ENCODE measurements around the gene PPP1R7.

The PPP1R7 gene

DNA sequence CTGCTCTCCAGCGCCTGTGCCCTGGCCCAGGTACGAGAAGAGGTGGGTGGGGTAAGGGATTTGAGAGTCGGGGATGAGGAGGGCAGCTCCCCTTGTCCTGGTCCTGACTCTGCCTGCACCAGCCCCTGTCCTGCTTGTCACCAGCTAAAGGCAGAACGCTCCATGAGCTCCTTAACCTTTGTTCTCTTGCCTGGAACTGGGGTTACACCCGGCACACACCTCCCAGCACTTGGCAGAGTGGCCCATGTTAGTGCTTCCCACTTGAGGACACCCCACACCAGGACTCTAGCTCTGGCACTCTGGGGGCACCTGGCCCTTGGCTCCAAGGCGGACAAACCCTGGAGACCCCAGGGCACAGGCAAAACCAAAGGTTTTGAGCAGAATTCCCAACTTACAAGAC lies 57.4 kb downstream of the PPP1R7 start:
- DNase-seq (ENCODE audit: low read depth in 1 of 2, low spot score in 1 of 2) = no peak

DNA sequence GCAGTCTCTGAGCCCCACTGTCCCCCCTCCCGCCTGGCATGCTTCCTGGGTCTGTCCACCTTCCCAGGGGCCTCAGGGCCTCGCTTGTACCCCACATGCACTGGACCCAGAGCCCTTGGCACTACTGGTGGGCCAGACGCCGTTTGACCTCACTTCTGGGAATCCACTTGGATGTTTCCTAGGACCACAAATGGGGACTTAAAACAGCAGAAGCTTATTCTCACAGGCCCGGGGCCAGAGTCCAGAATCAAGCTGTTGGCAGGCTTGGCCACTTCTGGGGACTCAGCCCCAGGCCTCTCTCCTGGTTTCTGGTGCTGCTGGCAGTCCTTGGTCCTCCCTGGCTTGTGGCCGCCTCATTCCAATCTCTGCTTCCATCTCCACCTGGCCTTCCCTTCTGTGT lies 57.8 kb downstream of the PPP1R7 start:
- DNase-seq (ENCODE audit: low read depth in 1 of 2, low spot score in 1 of 2) = no peak

DNA sequence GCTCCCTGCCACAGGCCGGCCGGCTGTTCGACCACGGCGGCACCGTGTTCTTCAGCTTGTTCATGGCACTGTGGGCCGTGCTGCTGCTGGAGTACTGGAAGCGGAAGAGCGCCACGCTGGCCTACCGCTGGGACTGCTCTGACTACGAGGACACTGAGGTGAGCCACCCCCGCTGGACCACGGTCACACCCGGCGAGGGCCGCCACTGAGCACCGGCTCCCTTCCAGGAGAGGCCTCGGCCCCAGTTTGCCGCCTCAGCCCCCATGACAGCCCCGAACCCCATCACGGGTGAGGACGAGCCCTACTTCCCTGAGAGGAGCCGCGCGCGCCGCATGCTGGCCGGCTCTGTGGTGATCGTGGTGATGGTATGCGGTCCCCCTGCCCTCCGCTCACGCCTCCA lies 59.0 kb downstream of the PPP1R7 start:
- no peak for DNase-seq (ENCODE audit: low read depth in 1 of 2, low spot score in 1 of 2)

DNA sequence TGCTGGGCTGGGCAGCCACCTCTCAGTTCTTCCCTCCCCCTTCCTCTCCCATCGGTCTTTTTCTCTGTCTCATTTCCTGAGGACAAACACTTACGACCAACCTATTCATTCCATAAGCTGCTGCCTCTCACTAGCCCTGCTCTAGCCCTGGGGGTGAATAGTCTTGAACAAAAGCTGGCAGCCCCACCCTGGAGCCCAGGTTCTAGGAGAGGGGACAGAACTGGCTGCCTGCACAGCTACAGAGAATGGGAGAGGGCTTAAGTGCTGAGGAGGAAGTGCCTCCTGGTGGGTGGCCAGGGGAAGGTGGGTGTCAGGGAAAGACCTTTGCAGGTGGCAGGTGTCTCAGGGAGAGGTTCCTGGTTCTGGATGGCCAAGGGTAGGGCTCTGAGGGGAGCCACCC lies 61.0 kb downstream of the PPP1R7 start:
- DNase-seq (ENCODE audit: low read depth in 1 of 2, low spot score in 1 of 2) = no peak

DNA sequence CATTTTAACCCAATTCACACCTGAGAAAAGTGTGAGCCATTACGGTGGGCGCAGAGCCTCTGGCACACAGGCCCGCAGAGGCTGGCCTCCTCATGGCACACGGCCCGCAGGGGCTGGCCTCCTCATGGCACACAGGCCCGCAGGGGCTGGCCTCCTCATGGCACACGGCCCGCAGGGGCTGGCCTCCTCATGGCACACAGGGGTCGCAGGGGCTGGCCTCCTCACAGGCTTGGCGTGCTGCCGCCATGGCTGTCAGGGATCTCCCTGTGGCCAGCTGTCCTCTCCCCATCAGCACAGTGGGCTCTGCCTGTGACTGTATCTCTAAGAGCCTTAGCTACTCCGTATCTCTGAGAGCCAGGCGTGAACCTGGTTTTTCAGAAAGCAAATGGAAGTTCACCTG lies 62.8 kb downstream of the PPP1R7 start:
- DNase-seq (ENCODE audit: low read depth in 1 of 2, low spot score in 1 of 2) = no peak

DNA sequence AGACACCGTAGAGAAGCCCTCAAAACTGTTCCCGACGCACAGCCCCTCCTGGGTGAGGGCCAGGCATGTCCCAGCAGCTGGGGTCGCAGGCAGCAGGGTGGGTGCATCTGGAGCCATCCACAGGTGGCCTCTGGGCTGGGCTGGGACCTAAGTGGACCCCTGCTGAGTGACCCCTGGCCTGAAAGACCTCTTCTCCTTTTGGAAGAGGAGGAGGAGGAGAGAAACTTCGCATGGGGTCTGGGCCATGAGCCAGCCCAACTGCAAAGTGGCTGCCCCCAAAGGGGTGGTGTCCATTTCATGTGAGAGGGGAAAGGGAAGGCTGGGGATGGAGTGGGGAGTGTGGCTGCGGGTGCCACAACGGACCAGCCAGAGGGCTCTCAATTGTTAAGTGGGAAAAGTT lies 63.3 kb downstream of the PPP1R7 start:
- DNase-seq (ENCODE audit: low read depth in 1 of 2, low spot score in 1 of 2) = no peak

DNA sequence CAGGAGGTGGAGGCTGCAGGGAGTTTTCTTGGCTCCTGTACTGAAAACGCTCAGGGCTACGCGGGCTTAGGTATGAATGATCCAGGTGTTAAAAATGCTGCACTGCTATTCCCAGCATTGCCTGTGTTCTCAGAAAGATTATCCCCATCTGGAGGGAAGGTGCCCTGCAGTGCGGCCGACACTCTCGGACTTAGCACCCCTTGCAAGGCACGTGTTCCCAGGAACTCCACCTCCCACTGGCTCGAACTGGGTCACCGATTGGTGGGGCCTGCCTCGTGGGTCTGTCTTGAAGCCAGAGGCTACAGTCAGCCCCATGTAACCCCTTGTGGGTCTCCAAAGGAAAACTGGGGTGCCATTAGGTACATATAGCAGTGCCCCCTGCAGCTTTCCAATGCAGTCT lies 63.9 kb downstream of the PPP1R7 start:
- no peak for DNase-seq (ENCODE audit: low read depth in 1 of 2, low spot score in 1 of 2)

DNA sequence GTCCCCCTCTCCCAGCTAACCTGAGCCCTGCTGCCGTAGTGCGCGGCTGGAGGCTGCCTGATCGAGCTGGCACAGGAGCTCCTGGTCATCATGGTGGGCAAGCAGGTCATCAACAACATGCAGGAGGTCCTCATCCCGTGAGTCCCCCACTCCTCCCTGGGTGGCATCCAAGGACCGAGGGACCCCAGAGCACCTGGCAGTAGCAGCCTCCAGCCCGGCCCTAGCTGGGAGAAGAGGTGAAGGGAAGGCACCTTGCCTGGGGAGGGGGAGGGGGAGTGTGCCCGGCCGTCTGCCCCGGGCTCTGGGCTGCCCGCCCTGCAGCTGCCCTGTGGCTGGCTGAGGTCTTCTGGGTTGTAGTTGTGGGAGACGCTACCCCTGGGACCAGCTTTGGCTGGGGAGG lies 64.5 kb downstream of the PPP1R7 start:
- no peak for DNase-seq (ENCODE audit: low read depth in 1 of 2, low spot score in 1 of 2)

DNA sequence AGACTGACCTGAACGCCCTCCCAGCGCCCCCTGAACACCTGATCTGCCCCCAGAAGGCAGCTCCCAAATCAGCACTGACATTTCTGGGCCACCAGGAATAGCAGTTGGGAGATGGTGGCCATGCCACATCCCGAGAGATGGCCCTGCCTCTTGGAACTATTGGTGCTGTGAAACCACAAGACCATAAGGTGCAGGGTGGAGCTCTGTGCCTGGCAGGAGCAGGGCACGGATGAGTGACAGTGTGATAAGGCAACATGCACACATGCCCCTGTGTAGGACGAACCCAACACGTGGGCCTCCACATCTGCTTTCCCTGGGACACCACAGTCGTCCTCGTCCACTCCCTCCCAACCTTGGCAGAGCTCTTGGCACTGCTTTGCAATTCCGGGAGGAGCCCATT lies 65.2 kb downstream of the PPP1R7 start:
- no peak for DNase-seq (ENCODE audit: low read depth in 1 of 2, low spot score in 1 of 2)

DNA sequence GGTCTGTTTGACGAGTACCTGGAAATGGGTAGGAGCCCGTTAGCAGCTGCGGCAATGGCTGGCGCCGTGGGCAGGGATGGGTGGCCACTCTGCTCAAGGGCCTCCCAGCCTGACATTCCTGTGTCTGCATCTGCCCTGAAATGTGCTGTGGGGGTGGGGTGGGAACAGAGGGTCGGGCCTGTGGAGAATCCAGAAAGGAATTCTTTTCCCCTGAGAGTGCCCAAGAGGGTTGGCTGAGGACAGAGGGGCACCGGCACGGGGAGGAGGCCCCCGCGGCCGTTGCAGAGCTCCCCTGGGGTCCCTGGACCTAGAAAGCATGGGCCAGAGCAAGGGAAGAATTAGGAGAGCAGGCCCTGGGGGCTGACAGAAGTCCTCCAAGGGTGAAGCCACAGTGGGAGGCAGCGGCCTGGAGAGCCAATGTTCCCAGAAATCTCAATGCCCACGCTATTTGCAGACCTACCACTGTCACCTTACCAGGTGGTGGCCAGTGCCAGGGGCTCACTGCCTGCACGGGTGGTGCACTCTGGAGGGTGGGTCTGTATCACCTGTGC lies 66.0 kb downstream of the PPP1R7 start:
- DNase-seq (ENCODE audit: low read depth in 1 of 2, low spot score in 1 of 2) = no peak

DNA sequence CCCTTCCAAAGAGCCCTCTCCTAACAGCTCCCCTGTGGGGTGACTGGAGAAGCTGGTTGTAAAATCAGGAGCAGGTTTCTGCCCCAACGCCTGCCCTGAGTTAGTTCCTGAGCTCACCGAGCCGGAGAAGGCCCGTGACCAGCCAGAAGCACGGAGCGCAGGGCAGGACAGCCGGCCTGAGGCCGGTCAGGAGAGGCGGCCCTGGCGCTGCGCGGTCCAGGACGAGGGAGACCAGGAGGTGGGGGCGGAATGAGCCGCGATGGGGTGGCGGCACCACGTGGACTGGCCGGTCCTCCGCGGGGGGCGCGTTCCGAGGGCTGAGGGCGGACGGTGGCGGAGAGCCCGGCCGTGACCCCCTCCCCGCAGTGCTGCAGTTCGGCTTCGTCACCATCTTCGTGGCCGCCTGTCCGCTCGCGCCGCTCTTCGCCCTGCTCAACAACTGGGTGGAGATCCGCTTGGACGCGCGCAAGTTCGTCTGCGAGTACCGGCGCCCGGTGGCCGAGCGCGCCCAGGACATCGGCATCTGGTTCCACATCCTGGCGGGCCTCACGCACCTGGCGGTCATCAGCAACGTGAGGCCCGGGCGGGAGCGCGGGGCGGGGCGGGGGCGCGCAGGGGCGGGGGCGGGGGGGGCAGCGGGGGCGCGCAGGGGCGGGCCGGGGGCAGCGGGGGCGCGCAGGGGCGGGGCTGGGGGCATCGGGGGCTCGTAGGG lies 67.2 kb downstream of the PPP1R7 start:
- peak in 1 of 2 donors; percentile 10 for DNase-seq (ENCODE audit: low read depth in 1 of 2, low spot score in 1 of 2)

DNA sequence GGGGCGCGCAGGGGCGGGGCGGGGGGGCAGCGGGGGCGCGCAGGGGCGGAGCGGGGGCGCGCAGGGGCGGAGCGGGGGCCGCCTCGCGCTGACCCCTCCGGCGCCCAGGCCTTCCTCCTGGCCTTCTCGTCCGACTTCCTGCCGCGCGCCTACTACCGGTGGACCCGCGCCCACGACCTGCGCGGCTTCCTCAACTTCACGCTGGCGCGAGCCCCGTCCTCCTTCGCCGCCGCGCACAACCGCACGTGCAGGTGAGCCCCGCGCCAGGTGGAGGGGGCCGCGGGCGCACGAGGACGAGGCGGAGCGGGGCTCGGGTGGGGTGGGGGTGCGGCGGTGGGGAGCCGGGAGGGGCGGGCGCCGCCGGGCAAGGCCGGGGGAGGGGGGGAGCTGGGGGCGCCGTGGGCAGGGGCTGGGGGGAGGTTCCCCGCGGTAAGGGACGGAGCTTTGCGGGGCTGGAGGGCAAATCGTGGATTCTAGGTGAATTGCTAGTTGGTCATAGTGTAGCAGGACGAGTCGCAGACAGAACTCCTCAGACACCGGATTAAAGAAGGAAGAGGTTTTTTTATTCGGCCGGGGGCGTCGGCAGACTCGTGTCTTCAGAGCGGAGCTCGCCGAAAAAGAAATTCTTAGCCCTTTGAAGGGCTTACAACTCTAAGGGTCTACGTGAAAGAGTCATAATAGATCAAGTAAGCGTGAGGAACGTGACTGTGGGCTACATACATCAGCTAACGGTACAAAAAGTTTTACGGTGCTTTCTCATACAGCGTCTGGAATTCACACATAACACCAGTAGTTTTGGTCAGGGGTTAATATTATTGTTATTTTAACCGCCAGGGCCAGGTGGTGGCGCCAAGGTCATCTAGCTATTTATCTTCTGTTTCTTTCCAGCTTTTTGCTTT lies 68.1 kb downstream of the PPP1R7 start:
- peak in 1 of 2 donors; percentile 8 for DNase-seq (ENCODE audit: low read depth in 1 of 2, low spot score in 1 of 2)

DNA sequence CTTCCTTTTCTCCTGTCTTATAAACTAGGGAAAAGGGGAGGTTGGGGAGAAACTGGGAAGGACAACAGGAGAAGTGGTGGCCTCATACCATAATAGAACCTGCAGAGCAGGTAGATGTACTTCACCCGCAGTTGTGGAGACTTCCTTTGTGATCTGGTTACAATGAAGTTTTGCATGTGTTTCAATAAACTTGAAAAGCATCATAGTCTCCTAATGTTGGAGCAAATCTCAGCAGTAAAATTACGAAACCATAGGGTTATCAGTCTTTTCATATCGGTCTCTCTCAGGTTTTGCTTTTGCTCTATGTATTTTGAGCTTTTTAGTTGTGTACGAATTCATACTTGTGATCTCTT lies 68.7 kb downstream of the PPP1R7 start:
- no peak for DNase-seq (ENCODE audit: low read depth in 1 of 2, low spot score in 1 of 2)

DNA sequence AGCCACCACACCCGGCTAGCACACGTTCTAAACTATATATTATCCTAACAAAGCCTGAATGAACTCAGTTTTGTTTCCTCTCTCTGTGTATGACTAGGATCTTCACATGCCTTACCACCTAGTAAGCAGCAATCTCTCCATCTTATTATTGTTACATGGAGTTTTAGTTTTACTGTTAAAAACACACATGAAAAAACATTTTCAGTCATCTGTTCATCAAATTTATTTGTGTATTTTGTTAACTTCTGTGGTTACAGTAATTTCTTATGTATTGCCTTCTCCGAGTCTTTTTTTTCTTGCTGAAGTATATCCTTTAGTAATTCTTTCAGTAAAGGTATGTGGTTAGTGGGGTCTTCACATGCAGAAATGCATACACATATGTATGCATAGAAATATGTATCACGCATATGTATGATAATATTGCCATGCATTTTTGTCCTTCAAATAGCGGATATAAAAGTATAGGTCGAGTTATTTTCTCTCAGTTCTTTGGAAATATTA lies 69.6 kb downstream of the PPP1R7 start:
- no peak for DNase-seq (ENCODE audit: low read depth in 1 of 2, low spot score in 1 of 2)

DNA sequence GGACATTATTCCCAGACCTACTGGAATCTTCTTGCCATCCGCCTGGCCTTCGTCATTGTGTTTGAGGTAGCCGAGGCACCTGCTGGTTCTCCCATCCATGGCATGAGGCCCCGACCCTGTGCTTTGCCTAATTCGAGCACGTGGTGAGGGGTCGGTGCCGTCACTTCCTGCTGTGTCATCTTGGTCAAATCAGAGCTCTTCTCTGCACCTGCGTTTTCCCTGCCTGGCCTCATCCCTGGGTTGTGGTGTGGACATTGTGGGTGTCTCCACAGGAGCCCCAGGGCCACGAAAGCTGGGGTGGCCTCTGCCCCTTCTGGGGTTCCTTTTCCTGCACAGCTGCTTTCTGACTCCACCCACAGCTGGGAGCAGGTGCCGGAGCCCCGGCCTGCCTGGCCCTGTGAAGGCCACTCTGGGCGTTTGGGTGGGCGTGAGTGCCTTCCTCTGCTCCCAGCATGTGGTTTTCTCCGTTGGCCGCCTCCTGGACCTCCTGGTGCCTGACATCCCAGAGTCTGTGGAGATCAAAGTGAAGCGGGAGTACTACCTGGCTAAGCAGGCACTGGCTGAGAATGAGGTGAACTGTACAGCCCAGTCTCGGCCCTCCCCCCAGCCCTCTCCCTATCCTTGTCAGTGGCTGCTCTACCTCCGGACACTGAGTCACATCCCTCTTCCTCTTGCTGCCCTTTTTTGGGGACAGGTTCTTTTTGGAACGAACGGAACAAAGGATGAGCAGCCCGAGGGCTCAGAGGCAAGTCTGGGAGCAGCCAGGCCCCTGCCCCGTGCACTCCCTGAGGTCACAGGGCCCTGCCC lies 73.1 kb downstream of the PPP1R7 start:
- no peak for DNase-seq (ENCODE audit: low read depth in 1 of 2, low spot score in 1 of 2)

DNA sequence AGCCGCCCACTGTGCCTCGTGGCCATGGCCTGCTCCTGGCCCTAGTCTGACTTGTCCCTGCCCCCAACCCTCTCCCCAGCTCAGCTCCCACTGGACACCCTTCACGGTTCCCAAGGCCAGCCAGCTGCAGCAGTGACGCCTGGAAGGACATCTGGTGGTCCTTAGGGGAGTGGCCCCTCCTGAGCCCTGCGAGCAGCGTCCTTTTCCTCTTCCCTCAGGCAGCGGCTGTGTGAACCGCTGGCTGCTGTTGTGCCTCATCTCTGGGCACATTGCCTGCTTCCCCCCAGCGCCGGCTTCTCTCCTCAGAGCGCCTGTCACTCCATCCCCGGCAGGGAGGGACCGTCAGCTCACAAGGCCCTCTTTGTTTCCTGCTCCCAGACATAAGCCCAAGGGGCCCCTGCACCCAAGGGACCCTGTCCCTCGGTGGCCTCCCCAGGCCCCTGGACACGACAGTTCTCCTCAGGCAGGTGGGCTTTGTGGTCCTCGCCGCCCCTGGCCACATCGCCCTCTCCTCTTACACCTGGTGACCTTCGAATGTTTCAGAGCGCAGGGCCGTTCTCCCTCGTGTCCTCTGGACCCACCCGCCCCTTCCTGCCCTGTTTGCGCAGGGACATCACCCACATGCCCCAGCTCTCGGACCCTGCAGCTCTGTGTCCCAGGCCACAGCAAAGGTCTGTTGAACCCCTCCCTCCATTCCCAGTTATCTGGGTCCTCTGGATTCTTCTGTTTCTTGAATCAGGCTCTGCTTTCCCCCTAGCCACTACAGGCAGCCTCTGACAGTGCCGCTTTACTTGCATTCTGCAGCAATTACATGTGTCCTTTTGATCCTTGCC lies 74.0 kb downstream of the PPP1R7 start:
- no peak for DNase-seq (ENCODE audit: low read depth in 1 of 2, low spot score in 1 of 2)

DNA sequence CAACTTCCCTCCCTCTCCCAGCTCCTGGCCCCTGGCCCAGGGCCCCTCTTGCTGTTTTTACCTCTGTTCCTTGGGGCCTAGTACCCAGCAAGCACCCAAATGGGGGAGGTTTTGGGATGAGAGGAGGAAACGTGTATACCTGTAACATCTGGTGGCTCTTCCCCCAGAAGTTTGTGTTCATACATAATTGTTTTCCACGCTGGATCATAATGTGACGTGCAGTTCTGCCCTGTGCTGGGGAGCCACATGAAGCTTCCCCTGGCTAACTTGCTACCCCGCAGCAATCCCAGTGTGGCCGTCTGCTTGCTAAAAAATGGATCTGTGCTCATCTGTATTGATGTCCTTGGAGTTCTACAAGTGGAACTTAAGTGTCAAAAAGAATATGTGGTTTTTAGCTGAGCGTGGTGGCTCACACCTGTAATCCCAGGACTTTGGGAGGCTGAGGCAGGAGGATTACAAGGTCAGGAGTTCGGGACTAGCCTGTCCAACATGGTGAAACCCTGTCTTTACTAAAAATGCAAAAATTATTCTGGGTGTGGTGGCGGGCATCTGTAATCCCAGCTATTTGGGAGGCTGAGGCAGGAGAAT lies 74.7 kb downstream of the PPP1R7 start:
- DNase-seq (ENCODE audit: low read depth in 1 of 2, low spot score in 1 of 2) = no peak

DNA sequence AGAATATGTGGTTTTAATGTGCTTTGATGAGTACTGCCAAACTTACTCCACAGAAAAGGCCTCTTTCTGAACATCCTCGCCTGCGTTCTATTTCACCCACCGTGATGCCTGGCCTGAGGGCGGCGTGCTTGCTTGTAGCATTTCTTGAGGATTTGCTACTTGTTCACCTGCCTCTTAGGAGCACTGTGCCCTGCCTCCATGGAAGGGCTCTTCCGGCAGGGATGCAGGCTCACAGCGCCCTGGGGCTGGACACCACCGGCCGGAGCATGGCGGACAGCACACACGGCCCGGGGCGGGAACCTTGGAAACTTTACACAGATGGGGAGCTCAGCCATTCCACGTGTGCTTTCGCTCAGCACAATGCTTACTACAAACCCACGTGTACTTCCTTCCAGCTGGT lies 75.3 kb downstream of the PPP1R7 start:
- no peak for DNase-seq (ENCODE audit: low read depth in 1 of 2, low spot score in 1 of 2)

DNA sequence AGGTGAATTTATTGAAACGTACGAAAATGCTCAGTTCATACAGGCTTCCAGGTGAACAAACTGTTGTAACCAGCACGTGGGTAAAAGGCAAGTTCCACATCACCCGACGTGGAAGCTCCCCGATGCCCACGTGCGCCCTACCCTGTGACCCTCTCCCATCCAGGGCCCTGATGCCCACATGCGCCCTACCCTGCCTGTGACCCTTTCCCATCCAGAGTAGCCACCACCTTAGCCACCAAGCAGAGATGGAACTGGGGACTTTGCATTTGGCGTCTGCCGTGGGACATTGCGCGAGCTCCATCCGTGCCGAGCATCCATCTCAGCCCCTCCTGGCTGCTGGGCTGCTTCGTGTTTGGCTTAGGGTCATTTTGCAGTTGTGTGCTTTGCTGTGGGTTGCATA lies 75.7 kb downstream of the PPP1R7 start:
- DNase-seq (ENCODE audit: low read depth in 1 of 2, low spot score in 1 of 2) = no peak
